Raji (cell line): ENCODE results near the gene RASSF8.

Experiments used
- POLR2A ChIP-seq: IDR thresholded peaks from 2 replicates; pipeline ENCODE4 v1.6.1; 2011; ENCODE audit warnings: low read depth, low read length, control low read depth; ENCODE audit not compliant: insufficient read depth

The RASSF8 gene

DNA sequence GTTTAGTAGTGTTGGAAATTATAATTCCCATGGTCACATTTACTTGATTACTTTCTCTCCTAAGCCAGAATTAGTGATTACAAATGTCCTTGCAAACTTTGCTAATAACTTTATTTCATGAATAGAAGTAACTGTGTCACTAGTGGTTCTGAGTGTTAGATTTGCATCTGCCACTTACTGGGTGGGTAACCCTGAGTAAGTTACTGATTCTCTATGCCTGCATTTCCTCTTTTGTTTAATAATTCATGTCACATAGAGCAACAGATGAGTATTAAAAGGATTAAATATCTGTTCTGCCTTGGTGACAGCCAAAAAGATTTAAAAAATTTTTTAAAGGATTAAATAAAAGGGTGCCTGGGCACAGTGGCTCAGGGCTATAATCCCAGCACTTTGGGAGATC is 87.7 kb downstream of the RASSF8 start:
- no peak for TF ChIP-seq POLR2A

DNA sequence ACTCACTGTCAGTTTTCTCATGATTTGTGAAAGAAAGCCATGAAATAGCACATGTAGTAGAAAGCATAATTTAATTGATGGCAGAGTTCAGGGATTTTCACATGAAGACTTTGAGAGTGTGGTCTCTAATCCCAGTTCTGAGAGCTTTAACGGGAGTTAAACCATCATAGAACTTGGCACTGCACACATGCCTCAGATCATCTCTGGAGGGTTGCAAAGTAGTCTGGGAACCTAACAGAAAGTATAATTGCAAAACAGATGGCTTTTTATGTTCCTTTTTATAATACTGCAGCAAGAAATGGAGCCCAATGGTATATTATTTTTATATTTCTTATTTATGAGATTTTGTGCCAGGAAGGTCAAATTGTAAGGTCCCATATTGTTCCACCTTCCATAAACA is 88.4 kb downstream of the RASSF8 start:
- no peak for TF ChIP-seq POLR2A

DNA sequence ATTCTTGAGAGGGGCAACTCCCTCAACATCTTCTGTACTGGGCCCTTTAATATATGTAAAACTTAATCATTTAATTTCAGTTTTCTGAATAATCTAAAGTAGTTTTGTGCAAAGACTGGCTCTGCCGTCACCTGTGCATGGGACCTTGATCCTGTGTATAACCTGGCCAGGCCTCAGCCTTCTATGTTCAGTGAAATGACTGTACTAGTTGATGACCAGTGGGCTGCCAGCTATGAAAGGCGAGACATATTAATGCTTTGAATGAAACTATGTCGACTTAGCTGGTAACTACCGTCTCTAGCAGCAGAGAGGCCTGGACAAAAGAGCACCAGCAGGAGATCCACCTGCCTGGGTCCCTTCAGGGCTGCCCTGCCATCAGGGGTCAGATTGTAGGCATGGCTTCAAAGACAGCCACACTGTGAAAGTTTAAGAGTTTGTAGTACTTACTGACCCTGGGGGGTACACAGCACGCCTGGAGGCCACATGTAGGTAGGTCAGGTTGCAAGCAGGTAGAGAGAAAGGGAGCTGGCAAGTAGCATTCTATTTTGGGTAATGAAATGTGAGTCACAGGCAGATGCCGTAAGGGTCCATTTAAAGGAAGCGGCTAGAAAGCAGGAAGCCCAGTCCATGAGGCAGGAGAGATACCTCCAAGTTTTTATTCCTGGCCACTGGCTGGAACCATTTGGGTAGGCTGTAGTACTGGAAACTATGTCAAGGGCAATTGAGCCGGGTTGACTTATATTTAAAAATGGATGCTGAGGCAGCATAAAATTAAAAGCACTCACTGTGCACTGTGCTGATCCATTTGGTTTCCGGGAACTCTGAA is 89.1 kb downstream of the RASSF8 start:
- TF ChIP-seq POLR2A, result no peak

DNA sequence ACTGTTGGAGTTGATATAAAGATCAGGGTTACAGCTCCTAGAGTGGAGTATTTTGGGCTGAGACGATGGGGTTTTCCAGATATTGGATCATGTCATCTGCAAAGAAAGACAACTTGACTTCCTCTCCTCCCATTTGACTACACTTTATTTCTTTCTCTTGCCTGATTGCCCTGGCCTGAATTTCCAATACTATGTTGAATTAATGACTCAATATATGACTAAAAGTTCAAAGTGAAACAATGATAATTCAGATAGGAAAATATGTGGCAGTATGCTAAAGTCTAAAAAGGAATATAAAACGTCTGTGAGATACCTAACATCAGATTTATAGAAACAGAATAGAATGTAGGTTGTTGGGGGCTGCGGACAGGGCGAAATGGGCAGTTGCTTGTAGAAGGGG is 94.2 kb downstream of the RASSF8 start:
- TF ChIP-seq POLR2A, result no peak

DNA sequence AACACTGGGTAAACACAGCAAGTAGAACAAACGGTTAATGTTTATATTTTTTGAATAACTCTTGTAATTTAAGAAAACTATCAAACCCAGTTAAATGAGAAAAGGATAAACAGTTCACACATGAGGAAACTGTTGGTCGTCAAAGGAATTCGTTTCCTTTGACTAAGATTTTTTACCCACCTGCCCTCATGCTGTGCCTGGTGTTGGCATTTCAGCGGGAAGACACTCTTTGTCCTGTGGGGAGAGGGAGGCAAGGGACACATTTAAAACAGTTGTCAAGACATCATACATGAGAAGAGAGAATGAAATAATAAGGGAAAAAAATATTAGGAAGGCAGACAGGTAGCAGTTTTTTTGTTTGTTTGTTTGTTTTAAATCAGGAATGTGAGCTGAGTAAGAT is 95.9 kb downstream of the RASSF8 start:
- no peak for TF ChIP-seq POLR2A

DNA sequence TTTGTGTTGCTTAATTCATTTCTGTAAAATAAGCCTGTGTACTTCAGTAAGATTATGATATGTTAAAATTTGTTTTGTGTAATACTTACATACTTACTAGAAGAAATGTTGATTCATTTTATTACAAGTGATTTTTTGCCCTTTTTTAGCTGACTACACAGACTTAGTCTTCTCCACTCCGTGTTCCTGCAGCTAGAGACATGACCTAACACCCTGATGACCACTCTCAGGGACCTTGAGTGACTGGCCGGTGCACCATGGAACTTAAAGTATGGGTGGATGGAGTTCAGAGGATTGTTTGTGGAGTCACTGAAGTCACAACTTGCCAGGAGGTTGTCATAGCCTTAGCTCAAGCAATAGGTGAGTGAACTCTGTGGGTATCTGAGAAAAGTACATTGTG is 96.6 kb downstream of the RASSF8 start:
- no peak for TF ChIP-seq POLR2A

DNA sequence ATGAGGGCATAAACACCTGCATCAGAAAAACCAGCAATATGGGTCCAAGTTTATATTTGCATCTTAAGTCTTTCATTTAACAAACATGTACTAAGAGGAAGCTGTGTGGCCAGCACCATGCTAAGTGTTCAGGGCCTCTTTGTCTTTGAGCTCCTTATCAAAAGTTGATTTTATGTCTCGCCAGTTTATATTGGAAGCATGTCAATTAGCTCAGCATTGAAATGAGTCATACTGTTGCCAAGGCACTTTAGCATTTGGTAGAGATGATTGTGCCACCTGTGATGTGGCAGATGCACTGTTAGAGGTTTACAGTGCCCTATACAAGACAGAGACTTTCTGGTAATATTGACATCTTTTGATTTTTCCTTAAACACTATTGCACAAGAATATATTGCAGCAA is 97.9 kb downstream of the RASSF8 start:
- TF ChIP-seq POLR2A, result no peak

DNA sequence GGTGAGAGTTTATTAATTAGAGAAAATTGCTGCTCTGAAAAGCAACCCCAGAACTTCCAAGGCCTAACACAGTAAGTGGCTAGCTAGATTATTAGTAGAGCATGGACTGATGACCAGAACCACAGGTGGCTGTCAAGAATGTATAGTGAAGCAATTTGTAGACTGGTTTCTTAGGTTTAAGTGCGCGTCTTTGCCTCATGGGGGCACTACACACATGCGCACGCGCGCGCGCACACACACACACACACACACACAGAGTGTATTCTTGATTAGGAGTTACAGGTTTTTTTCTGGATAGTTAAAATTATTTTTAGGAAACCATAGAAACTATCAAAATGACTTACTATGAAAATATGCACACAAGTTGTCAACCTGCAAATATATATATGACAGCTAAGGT is 99.8 kb downstream of the RASSF8 start:
- TF ChIP-seq POLR2A, result no peak

DNA sequence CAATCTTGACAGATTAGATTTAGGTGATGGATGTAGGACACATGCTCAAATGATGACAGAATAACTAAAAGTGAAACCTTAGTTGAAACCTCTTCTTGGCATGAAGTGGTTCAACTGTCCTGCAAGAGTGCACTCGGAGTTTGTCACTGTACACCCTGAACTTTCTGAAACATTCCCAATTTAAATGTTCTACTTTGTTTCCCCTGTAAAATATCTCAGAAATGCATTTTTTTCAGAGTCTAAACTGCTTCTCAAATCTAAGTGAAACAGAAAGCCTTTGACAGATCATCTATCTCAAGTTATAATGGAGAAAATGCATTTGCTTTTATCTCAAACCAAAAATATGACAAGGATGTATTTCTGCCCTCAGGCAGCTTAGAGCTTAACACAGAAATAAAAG is 100.3 kb downstream of the RASSF8 start:
- no peak for TF ChIP-seq POLR2A

DNA sequence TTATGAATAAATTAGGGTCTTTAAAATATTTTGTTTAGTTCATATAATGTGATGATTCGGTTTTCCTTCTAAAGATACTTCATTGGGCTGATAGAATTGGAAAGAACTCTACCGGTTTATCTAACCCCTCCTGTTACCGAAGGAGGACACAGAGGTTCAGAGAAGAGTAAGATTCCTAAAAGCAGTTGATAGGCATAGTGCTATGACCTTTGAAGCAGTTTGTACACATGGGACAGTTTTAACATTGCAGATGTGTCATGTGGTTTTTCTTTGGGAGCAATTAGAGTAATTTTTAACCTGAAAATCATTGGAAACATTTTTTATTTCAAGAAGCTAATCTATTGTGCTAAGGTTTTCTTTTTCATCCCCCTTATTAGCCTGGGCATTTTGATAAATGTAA is 103.5 kb downstream of the RASSF8 start:
- TF ChIP-seq POLR2A, result no peak

DNA sequence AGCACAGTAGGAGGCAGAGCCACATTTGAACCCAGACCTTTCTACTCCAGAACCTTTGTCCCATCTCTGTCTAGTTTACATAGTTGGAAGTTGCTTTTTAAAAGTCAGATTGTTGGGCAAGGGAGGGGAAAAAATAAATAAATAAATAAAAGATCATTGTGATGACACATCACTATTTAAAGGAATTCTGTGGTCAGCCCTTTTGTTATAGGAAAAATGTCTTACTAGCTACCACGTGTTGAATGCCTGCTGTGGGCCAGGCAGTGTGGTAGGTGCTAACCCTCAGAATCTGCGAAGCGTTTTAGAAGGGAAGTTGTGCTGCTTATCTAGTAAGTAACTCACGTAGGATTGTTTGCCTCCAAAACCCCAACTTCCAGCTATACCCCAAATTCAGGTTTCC is 104.1 kb downstream of the RASSF8 start:
- no peak for TF ChIP-seq POLR2A

DNA sequence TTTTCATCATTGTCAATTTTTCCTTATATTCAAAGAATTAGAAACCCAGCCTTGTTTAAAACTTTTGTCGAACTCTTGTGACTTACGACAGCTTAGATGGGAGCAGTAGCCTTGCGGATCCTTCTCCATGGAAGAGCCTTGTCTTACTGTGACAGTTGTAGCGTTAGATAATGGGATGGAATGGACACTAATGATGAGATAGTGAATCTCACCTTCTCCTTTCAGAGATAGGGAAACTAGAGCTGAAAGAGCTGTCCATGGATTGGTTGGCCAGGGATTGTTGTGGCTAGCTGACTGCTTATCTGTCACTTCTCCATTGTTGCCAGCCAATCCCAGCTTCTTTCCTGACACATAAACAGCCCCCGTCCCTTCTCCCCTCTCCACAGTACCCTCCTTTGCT is 107.0 kb downstream of the RASSF8 start:
- no peak for TF ChIP-seq POLR2A

DNA sequence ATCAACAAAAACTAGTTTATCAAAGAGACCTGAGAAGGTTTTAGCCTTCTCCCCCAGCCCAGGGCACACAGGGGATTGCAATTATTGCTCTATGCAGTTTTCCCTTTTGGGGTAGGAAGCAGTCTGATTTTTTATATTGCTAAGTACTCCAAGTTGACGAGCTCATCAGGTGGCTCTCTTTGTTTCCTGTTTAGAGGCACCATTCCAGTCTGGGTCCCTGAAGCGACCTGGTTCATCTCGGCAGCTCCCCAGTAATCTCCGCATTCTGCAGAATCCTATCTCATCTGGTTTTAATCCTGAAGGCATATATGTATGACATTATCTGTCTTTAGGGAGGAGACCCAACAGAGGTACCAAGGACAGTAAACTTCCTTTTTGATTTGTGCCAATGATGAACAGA is 110.0 kb downstream of the RASSF8 start:
- TF ChIP-seq POLR2A, result no peak

DNA sequence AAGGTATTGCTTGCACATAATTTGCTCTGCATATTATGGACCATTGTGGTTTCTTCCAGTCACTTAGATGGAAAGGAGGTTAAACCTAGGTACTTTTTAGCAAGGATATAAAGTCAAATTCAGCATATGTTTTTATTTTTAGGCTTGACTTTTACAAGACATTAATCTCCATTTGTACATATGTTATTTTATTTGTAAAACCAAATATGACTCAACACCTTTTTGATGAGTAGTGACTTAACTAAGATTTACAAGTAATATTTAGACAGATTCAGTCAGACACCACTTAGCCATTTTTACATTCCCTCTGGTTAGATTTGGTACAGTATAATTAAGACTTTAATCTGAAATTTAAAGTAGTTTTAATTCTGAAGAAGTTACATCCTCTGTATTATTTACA is 111.3 kb downstream of the RASSF8 start:
- TF ChIP-seq POLR2A, result no peak

DNA sequence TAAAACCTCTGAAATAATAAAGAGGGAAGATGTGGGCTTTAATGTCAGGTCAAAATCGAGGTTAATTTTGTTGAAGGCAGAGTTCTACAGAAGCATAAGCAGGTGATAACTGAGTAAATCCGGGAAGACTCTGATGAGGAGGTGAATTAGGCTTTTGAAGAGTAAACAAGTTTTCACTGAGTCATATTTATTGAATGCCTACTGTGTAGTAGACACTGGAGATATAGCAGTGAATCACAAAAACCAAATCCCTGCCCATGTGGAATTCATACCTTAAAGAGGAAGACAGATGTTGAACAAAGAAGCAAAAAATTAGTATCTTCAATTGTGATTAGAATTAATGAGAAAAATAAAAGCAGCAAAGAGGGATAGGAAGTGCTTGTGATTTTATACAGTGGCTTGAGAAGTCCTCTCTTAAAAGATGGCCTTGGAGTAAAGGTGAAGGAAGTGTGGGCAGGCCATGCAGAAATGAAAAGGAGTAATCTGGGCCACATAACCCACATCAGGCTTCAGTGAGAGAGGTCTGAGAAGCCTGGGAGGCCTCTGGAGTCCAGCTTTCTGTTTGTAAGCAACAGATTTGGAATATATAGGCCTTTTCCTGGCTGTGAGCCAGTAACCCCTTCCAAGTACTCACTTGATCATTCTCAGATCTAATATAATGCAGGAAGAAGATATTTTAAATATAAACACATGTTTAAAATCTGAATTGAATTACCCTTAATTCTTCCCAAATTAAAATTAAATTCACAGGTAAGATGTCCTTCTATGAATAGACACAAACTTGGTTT is 119.6 kb downstream of the RASSF8 start:
- TF ChIP-seq POLR2A, result no peak

DNA sequence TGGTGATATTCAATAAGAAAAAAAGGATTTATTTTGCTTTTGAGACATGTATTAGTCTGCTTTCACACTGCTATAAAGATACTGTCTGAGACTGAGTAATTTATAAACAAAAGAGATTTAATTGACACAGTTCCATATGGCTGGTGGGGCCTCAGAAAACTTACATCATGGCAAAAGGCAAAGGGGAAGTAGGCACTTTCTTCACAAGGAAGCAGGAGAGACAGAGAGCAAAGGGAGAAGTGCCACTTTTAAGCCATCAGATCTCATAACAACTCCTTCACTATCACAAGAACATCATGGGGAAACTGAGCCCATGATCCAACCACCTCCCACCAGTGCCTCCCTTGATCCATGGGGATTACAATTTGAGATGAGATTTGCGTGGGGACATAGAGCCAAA is 122.4 kb downstream of the RASSF8 start:
- no peak for TF ChIP-seq POLR2A
